ENCODE measurements around the gene AIFM2.
"Not testable (repeated sequence)": the region's sequence is repeated elsewhere in the genome, so short reads cannot be mapped to it uniquely, and the experiment has no call there.

The AIFM2 gene

GRCh38 chr10:70096016-70096704, 36.5 kb downstream of the AIFM2 start:
- in situ Hi-C loops (cut with MboI; ENCODE audit: low sequenced_read_pairs): no loop called here

GRCh38 chr10:70094250-70094649, 38.4 kb downstream of the AIFM2 start:
- in situ Hi-C loops (cut with MboI; ENCODE audit: low sequenced_read_pairs): no loop called here

GRCh38 chr10:70093335-70093944, 39.2 kb downstream of the AIFM2 start:
- in situ Hi-C loops (cut with MboI; ENCODE audit: low sequenced_read_pairs): no loop called here

- in situ Hi-C loops (cut with MboI; ENCODE audit: low sequenced_read_pairs): no loop called here
These were observed 40.3 kb downstream of the AIFM2 start for GRCh38 chr10:70092389-70092718.

GRCh38 chr10:70090951-70091350, 41.7 kb downstream of the AIFM2 start:
- in situ Hi-C loops (cut with MboI; ENCODE audit: low sequenced_read_pairs): no loop called here

GRCh38 chr10:70090013-70090412, 42.6 kb downstream of the AIFM2 start:
- in situ Hi-C loops (cut with MboI; ENCODE audit: low sequenced_read_pairs): no loop called here

- in situ Hi-C loops (cut with MboI; ENCODE audit: low sequenced_read_pairs): no loop called here
These were observed 44.3 kb downstream of the AIFM2 start for GRCh38 chr10:70088308-70088698.

- in situ Hi-C loops (cut with MboI; ENCODE audit: low sequenced_read_pairs): no loop called here
These were observed 44.9 kb downstream of the AIFM2 start for GRCh38 chr10:70087616-70088307.

- in situ Hi-C loops (cut with MboI; ENCODE audit: low sequenced_read_pairs): no loop called here
These were observed 46.5 kb downstream of the AIFM2 start for GRCh38 chr10:70085975-70086613.

- in situ Hi-C loops (cut with MboI; ENCODE audit: low sequenced_read_pairs): no loop called here
These were observed 48.4 kb downstream of the AIFM2 start for GRCh38 chr10:70084189-70084588.

GRCh38 chr10:70080789-70081188, 51.8 kb downstream of the AIFM2 start:
- in situ Hi-C loops (cut with MboI; ENCODE audit: low sequenced_read_pairs): not testable (repeated sequence)

- in situ Hi-C loops (cut with MboI; ENCODE audit: low sequenced_read_pairs): no loop called here
These were observed 53.7 kb downstream of the AIFM2 start for GRCh38 chr10:70078937-70079336.

GRCh38 chr10:70078329-70078728, 54.3 kb downstream of the AIFM2 start:
- in situ Hi-C loops (cut with MboI; ENCODE audit: low sequenced_read_pairs): no loop called here

GRCh38 chr10:70074971-70075370, 57.7 kb downstream of the AIFM2 start:
- in situ Hi-C loops (cut with MboI; ENCODE audit: low sequenced_read_pairs): no loop called here

- in situ Hi-C loops (cut with MboI; ENCODE audit: low sequenced_read_pairs): no loop called here
These were observed 58.5 kb downstream of the AIFM2 start for GRCh38 chr10:70074165-70074564.

- in situ Hi-C loops (cut with MboI; ENCODE audit: low sequenced_read_pairs): no loop called here
These were observed 61.8 kb downstream of the AIFM2 start for GRCh38 chr10:70070834-70071233.

GRCh38 chr10:70069346-70069745, 63.3 kb downstream of the AIFM2 start:
- in situ Hi-C loops (cut with MboI; ENCODE audit: low sequenced_read_pairs): no loop called here

GRCh38 chr10:70068925-70069324, 63.7 kb downstream of the AIFM2 start:
- in situ Hi-C loops (cut with MboI; ENCODE audit: low sequenced_read_pairs): no loop called here

GRCh38 chr10:70067586-70067985, 65.0 kb downstream of the AIFM2 start:
- in situ Hi-C loops (cut with MboI; ENCODE audit: low sequenced_read_pairs): no loop called here

GRCh38 chr10:70066190-70066589, 66.4 kb downstream of the AIFM2 start:
- in situ Hi-C loops (cut with MboI; ENCODE audit: low sequenced_read_pairs): no loop called here

- in situ Hi-C loops (cut with MboI; ENCODE audit: low sequenced_read_pairs): no loop called here
These were observed 68.1 kb downstream of the AIFM2 start for GRCh38 chr10:70064486-70064885.
